SIG-M5 (cell line): ENCODE measurements around the gene OTUB2.

Experiments used
- DNase-seq: peaks from one replicate; lab custom pipeline; 2025; lab: John Stamatoyannopoulos, UW

OTUB2 gene

GRCh38 chr14:94026173-94026888 lies at the start of gene OTUB2:
Gene OTUB2, plus strand, starts transcription at chr14:94026340. Its CDS starts 198 bp downstream, at chr14:94026538.
- DNase-seq: peak; percentile 89

GRCh38 chr14:93976477-93977057 lies 49.6 kb upstream of the OTUB2 start, which contains the start of gene ASB2:
Gene ASB2, minus strand, starts transcription at chr14:93976570. Its CDS starts 12,031 bp downstream, at chr14:93964539.
- DNase-seq: no peak

- DNase-seq: no peak
These were observed 49.0 kb upstream of the OTUB2 start for GRCh38 chr14:93977171-93977570.

GRCh38 chr14:93977790-93978581 lies 48.2 kb upstream of the OTUB2 start:
- DNase-seq: no peak

GRCh38 chr14:93978735-93979134 lies 47.4 kb upstream of the OTUB2 start:
- no peak for DNase-seq

- DNase-seq: no peak
These were observed 45.5 kb upstream of the OTUB2 start for GRCh38 chr14:93980456-93981201.

- DNase-seq: no peak
These were observed 44.6 kb upstream of the OTUB2 start for GRCh38 chr14:93981316-93982229.

- no peak for DNase-seq
These were observed 43.7 kb upstream of the OTUB2 start for GRCh38 chr14:93982230-93983007.

GRCh38 chr14:93984070-93984469 lies 42.1 kb upstream of the OTUB2 start:
- DNase-seq: no peak

GRCh38 chr14:93984987-93985410 lies 41.1 kb upstream of the OTUB2 start:
- no peak for DNase-seq

GRCh38 chr14:93986955-93987354 lies 39.2 kb upstream of the OTUB2 start:
- DNase-seq: no peak

GRCh38 chr14:93987376-93987775 lies 38.8 kb upstream of the OTUB2 start:
- DNase-seq: no peak

- no peak for DNase-seq
These were observed 38.2 kb upstream of the OTUB2 start for GRCh38 chr14:93987815-93988476.

GRCh38 chr14:93989939-93990338 lies 36.2 kb upstream of the OTUB2 start:
- DNase-seq: no peak

GRCh38 chr14:93991212-93991611 lies 34.9 kb upstream of the OTUB2 start:
- DNase-seq: no peak

- DNase-seq: no peak
These were observed 34.5 kb upstream of the OTUB2 start for GRCh38 chr14:93991649-93992048.

GRCh38 chr14:93993382-93993781 lies 32.8 kb upstream of the OTUB2 start:
- DNase-seq: no peak

- DNase-seq: no peak
These were observed 31.0 kb upstream of the OTUB2 start for GRCh38 chr14:93994919-93995682.

- no peak for DNase-seq
These were observed 29.9 kb upstream of the OTUB2 start for GRCh38 chr14:93996130-93996695.
